ENCODE measurements around the gene GABBR2.

The GABBR2 gene

DNA sequence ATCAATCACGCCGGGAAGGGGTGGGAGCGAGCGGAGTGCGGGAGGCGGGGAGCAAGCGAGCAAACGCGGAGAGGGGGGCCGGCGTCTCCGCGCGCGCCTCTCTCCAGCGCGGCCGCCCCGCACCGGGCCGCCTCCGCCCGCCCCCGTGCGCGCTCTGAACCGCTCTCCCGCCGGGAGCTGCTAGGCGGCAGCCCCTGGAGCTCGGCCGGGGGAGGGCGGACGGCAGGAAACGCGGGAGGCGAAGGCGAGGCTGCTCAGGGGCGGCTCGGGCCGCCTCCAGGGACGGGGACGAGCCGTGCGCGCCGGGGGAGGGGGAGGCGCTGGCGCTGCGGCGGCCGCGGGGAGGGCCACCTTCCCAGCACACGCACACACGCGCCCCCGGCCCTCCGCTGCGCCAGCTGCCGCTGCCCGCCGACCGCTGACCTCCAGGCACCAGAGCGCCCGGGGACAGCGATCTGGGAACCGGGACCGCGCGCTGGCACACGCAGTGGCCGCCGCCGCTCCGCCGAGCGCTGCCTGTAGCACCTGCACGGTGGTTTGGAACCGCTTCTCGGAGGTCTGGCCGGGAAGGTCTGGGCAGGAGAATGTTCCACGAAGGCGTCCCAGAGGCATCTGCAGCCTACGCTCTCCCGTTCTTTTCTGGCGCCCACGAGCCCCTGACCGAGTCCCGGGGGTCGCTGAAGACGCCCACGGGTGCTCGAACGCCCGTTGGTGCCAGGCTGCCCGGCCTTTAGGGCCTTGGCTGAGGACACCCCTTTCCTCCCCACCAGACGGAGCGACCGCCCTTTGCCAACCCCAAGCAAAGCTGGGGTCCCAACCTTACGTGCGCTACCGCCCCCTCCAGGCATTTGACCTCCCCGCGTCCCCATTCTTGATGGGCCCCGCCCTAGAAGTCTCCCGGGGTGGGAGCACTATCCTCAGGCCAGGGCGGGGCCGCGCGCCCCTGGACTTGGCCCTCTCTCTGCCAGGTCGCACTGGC lies at the start of gene GABBR2:
TSS of gene GABBR2 (minus strand) at position 3 of the 979 bp plus-strand sequence. CDS start 198 bp downstream, outside the sequence.
- no peak for DNase-seq (ENCODE audit: low read depth in 2 of 2)

DNA sequence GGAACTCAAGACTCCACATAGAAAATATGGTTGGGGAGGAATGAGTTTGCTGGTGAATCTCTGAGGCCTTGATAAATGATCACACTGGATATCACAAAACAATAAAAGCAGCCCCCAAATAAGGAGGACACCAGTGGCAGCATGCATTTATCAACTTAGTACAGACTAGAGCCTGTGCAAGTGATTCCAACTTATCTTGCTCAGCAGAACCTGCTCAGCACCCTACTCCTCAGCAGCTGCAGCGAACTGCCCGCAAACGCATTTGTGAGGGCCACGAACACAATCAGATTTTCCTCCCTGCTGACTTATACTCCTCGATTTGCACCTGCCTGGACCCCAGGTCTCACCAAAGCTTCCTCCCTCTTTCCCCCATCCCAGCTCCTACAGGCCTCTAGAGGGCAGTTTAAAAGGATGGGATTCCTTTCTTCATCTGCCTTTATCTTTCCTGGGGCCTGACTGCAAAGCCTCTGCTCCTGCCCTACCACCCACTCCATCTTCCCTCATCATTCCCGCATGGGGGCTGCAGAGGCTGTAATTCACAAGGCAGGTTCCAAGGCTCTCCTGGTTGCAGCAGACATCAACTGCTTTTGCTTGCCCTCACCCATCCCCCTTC lies 46.4 kb upstream of the GABBR2 start:
- no peak for DNase-seq (ENCODE audit: low read depth in 2 of 2)

DNA sequence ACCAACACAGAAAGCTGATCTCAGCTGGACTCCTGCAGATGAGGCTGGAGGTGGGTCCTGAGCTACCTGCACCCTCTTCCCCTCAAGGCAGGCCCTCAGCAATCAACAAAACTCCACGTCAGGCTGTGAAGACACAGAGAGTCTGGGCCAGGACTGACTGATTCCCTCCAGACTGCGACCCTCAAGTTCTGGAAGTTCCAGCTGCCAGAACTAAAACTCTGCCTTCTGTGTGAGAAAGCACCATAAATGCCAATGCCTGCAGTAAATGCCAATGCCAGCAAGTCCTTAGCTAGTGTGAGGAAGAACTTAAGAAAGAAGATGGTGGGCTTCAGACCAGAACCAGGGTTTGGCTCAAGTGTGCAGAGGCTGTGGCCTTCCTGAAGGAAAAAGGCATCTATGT lies 42.5 kb upstream of the GABBR2 start:
- no peak for DNase-seq (ENCODE audit: low read depth in 2 of 2)

DNA sequence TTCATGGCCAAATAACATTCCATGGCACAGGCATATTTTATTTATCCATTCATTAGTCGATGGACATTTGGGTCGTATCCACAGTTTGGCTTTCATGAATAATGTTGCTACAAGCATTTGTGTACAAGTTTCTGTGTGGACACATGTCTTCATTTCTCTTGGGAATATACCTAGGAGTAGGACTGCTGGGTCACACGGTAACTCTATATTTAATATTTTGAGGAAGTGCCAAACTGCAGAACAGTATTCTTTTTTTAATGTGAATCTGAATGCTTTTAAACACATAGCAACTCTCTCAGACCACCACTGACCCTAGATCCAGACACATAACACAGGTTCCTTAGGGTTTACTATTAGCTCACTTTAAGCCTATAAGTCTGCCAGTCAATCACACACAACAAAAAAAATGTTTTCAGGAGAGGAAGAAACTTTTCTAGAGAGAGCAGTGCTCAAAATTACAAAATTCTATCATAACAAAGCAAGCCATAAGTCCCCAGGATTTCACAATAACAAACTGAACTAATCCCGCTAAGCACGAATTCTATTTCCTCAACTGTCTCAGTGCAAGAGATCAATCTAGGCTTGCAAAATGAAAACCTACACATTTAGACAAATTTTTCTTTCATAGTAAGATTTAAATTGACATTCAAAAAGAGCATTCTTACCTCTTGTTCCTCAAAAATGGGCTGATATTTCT lies 41.8 kb upstream of the GABBR2 start:
- DNase-seq (ENCODE audit: low read depth in 2 of 2): no peak

DNA sequence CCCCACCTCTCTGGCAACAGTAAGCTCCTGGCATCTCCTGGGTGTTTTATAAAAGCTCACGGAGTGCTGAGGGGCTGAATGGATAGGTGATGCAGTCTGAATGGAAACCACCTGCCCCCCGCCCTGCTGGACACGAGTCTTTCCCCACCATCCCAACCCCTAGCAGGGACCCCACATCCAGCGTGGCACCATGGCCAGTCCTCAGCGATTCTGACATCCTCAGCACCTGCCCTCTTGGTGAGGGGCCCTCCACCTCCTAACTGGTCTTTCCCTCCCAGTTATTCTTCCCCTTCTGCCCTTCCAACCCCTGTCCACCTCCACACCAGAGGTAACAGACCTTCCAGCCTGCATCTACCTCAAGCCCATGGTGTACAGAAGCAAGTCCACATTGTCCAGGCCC lies 38.7 kb upstream of the GABBR2 start:
- DNase-seq (ENCODE audit: low read depth in 2 of 2): no peak

DNA sequence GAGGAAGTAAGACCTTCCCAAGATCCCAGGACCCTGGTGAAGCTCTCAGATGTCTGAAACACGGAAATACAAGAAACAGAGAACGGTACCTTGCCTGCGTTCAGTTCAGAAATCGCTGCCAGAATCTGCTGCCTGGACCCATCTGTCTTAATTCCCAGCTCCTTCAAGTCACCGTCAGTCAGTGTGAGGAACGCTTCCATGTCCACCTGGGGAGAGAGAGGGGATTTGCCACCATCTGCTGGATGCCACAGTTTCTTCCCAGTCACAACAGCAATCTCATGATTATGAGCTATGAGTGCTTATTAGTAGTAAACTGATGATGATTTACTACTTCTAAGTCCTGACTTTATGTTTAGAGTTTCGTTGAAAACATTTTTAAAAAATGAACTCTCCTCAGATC lies 36.7 kb upstream of the GABBR2 start:
- no peak for DNase-seq (ENCODE audit: low read depth in 2 of 2)

DNA sequence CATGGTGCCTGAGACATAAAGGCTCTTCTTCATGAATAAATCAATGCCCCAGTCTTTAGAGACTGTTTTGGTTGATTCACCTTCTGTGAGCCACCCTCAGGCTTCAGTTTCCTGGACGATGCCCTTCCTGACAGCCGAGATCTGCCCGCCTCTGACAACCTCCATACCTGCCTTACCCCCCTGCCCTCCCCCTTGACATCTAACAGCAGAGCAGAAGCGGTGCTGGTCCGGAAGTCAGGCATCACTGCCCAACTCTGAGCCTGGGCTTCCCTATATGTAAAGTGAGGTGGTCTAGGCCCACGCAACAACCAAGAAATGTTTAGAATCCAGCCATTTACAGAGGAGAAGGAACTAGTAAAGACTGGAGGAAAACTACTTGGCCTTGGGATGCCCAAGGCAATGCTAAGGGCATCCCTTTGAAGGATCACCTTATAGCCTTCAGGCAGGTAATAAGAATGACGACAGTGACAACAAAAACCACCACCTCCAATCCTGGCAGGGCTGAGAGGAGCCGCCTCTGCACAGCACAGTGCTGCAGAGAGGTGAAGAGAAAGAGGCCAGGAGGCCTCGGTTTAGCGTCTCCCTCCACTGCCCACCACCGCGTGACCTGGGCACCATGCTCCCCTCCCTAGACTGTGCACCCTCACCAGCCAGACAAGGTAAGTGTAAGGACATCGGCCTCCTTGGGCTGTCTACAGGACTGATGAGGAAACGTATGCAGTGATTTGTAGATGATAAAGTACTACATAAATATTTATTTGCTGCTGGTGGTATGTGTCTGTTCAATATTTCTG lies 35.3 kb upstream of the GABBR2 start:
- DNase-seq (ENCODE audit: low read depth in 2 of 2): no peak

DNA sequence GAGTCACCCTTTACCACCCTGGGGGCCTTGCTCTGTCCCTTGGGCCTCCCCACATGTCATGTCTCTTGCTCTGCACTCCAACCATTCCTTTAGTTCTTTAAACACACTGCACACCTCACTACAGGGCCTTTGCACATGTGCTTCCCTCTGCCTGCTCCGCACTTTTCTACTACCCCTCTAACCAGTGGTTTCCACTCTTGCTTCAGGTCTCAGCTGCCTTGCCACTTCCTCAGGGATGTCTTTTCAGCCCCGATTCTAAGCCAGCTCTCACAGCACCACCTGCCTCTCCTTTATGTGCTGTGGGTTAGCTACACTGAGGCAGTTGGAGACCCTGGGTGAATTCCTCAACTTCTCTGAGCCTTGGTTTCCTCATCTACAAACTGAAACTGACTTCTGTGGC lies 34.6 kb upstream of the GABBR2 start:
- no peak for DNase-seq (ENCODE audit: low read depth in 2 of 2)

DNA sequence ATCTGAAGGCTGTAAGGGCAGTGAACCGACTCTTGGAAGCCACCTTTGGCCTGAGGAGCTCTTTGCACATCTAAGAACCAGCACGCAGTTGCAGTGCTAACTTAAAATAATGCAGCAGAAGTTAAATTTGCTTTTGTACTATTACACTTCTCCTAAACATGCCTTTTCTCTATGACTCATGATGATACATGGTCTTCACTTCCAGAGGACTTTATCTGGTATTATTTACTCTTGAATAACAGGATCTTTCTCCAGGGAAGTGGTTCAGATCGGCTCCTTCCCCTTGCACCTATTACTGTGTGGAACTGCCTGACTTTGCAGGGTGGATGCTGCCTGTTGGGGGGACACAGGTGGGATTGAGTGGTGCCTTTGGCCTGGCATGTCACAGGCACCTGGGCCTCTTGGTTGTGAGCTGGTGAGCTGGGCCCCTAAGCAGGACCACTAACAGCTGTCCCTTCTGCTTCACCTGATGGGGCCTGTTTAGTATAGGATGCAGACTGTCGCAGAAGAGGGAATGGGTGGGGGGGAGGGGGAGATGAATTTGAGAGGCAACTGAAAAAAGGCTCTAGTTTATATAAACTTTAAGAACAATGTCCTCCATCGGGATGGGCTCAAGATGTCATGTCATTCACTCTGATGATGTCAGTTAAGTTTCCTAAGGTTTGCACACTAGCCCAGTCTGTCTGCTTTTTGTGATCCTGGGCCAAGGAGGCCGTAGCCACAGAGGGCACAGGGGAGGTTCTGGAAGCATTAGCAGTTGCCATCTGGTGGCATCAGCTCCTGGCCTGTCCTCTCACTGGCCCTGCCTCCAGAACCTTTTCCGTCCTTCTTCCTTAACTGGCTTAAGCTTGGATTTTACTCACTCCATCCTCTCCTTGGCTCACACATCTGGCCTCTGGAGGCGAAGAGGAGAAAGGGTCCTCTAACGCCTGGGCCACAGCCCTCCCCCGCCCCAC lies 33.9 kb upstream of the GABBR2 start:
- DNase-seq (ENCODE audit: low read depth in 2 of 2): no peak

DNA sequence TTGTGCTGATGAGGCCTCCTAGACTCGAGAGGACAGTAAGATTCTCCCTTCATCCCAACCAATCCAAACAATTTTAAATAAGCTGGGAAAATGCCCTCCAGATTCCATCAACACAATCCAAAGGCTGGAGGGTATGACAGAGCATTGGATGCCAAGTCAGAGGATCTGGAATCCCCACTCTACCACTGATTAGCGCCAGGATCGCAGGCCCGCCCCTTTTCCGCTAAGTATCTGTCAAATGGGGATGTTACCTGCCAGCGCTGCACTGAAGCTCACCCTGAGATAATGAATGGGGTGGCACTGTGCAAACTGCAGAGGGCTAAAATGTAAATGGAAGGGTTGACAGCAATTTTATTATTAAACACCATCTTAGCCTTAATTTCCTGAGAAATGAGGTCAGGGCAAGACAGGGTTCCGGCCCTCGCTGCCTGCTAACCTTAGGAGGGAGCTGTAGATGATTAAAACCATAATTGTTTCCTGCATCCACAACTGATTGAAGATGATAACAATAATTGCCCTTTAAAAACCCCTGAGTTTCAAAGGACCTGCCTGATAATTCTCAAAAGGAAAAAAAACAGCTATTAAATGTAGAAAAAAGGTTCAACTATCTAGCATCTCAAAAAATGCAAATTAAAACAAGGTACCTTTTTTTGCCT lies 31.6 kb upstream of the GABBR2 start:
- DNase-seq (ENCODE audit: low read depth in 2 of 2): no peak

DNA sequence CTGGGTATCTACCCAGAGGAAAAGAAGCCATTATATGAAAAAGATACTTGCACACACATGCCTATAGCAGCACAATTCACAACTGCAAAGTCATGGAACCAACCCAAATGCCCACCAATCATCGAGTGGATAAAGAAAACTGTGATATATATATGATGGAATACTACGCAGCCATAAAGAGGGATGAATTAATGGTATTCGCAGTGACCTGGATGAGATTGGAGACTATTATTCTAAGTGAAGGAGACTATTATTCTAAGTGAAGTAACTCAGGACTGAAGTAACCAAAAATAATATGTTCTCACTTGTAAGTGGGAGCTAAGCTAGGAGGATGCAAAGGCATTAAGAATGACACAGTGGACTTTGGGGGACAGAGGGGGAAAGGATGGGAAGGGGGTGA lies 30.0 kb upstream of the GABBR2 start:
- no peak for DNase-seq (ENCODE audit: low read depth in 2 of 2)

DNA sequence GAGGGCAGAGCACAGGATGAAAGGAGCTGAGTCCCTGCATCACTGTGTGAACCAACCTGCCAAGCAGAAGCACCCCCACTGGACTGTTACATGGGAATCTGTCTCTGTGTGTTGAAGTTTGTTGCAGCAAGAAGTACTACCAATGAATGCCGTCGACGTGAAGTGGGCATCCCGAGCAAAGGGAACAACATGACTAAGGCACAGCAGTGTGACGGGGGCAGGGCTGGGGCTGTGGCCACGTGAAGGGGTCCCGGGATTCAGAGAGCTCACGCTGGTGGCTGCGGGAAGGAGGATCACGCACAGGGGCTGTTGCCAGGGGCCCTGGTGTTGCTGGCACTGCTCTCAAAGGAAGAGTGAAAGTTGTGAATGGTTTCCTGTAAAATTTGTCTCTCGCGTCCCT lies 27.5 kb upstream of the GABBR2 start:
- no peak for DNase-seq (ENCODE audit: low read depth in 2 of 2)

DNA sequence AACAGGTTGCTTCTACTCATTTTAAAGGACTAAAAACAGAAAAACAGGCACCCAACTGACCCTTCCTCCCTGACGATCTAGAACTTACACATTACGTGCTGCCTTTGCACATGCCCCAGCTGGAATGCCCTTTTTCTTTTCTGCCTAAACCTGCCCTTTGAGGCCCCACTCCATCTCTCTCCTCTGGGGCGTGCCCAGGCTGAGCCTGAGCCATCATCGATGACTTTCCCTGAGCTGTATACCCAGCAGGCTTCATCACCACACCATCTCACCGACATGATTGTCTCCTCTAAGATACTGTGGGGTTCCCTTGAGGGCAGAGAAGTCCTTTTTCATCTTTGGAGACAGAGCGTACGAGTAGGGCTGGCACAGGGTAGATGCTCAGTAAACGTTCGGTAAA lies 24.1 kb upstream of the GABBR2 start:
- no peak for DNase-seq (ENCODE audit: low read depth in 2 of 2)

DNA sequence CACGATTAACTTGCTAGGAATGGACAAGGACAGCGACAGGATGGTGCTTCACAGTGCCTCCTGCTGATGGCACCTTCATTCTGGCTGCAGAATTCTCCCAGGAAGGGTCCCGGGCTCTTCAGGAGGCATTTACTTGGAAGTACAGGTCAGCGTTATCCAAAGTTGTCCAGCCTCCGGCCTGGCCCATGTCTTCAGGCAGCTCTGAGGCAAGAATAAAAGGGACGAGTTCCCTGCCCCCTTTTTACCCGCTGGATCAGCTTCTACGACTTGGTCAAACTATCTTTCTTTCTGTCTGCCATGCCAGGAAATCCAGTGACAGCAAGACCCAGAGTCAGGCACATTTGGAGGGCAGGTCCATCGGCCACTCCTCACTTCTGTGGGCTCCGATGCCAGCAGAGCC lies 23.4 kb upstream of the GABBR2 start:
- DNase-seq (ENCODE audit: low read depth in 2 of 2): no peak

DNA sequence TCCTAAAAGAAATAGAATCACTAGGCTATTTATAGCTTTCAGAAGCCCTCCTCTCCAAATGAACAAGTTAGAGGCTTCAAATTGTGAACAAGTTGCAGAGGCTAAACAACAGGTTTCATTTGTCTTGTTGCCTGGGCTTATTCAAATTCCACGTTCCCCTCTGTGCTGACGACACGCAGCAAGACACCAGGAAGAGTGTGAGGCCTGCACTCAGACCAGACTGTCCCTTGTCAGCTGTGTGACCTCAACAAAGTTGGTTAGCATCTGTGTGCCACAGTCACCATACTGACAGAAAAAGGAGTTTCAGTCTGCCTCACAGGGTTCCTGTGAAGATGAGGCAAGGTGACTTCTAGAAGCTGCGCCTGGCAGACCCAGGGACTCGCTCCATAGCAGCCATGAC lies 22.1 kb upstream of the GABBR2 start:
- DNase-seq (ENCODE audit: low read depth in 2 of 2): no peak

DNA sequence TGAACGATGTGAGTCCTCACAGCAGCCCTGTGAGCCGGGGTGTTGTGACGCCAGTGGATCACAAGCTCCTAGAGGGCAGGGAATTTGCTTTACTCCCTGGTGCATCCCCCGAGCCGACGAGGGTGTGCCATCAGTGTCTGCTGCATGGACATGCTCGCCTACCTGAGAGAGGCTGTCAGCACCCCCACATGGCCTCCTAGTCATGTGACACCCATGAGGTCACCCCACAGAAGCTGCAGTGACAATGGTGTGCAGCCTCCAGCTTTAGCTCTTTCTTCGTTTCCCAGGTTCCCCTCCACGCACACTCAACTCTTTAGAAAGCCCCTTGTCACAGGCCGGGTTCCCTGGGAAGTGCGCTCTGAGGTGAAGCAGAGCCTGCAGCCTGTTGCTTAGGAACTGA lies 19.8 kb upstream of the GABBR2 start:
- no peak for DNase-seq (ENCODE audit: low read depth in 2 of 2)

DNA sequence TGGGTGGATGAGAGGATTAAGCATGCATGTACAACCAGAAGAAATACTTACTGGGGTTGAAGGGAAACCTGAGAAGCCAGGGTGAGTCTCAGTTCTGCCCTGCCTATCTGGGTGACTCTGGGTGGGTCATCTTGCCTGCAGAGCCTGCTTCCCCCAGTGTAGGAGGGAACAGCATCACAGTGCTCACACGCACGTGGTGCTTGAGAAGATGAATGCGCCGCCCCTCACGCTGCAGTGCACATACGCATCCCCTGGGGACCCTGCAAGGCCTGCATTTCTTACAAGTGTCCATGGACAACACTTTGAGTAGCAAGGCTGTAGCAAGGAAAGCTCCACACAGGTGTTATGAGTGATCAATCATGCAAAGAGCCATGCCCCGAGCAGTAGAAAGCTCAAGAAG lies 18.7 kb upstream of the GABBR2 start:
- no peak for DNase-seq (ENCODE audit: low read depth in 2 of 2)

DNA sequence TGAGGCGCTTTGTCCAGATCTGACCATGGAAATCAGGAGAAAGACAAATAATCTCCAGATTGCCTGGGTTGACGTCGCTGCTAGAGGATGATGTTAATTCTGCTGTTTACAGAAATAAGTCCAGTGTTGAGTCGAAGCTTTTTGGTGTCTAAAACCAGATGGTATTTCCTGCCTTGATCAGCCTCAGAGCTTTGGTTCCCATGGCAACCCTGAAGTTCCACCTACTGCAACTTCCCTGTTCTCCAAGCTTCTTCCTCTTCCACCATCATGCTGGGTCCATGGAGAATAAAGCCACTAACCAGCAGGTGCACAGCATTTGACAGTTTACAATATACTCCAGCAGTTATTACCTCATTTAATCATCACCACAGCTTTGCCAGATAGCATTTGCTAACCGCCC lies 18.0 kb upstream of the GABBR2 start:
- DNase-seq (ENCODE audit: low read depth in 2 of 2): no peak

DNA sequence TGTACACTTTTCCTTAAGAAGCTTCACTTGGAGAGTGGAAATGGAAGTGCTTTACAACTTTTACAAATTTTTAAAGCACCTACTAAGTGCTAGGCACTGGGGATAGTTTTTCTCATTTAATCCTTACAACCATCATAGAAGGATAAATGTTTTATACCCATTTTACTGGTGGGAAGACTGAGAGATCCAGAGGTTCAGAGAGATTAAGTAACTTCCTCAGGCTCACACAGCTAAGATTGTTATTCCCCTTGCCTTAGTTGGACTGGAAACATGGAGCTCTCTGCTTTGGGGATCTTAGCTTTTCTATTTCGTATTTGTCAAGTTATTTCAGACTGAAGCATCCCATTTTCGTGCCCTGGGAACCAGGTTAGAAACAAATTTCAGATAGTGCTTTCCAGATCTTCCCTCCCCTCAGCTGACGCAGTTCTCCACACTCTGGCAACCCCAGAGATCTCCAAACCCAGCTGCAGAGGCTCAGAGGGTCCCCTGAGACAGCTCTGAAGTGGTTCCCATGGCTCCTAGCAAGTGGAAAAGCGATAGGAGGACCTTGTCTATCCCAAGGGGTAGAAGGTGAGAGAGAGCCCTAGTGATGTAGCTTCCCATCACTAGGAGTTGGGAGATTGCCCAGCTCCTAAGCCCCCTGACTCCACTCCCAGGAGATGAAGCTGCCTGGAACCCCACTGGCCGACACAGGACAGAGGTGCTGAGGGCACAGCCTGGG lies 16.2 kb upstream of the GABBR2 start:
- DNase-seq (ENCODE audit: low read depth in 2 of 2): no peak

Data from stimulated activated CD4-positive, alpha-beta T cell treated with anti-CD3 and anti-CD28 coated beads, Interleukin-12 subunit alpha, Interleukin-12 subunit beta, amount 100 ng/mL, for 24 hours (primary cell).